ENCODE measurements around the gene SDF2L1.
"Not testable (repeated sequence)": the region's sequence is repeated elsewhere in the genome, so short reads cannot be mapped to it uniquely, and the experiment has no call there.

The SDF2L1 gene

DNA sequence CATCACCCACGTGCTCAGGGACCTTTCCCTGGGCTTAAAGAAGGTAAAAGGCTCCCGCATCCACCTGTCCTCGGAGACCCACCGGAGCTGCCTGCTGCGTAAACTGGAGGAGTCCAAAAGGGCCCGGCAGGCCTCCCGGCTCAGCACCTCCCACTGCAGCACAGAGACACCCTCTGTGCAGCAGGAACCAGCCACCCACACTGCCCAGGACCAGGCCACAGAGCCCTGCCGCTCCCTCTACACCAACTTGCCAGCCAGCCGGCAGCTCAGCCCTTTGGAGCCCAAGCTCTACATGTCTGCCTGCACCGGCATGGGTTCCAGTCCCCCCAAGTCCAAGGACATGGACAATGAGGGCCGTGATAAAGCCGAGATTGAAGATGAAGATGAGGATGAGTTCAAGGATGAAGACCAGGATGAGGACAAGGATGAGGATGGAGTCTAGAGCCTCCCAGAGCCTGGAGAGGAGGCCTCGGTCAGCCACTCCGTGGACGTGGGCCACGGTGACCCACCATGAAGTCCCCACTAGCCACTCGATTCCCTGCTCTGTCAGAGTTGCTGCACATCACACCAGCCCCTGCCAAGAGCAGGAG, 5.4 kb upstream of the SDF2L1 start:
- no peak for DNase-seq (ENCODE audit: low spot score)

DNA sequence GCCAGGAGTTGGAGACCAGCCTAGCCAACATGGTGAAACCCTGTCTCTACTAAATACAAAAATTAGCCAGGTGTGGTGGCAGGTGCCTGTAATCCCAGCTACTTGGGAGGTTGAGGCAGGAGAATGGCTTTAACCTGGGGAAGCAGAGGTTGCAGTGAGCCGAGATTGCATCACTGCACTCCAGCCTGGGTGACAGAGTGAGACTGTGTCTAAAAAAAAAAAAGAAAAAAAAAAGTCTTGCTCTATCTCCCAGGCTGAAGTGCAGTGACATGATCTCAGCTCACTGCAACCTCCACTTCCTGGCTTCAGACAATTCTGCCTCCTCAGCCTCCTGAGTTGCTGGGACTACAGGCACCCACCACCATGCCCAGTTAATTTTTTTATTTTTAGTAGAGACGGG, 4.7 kb upstream of the SDF2L1 start:
- not testable (repeated sequence) for DNase-seq (ENCODE audit: low spot score)

DNA sequence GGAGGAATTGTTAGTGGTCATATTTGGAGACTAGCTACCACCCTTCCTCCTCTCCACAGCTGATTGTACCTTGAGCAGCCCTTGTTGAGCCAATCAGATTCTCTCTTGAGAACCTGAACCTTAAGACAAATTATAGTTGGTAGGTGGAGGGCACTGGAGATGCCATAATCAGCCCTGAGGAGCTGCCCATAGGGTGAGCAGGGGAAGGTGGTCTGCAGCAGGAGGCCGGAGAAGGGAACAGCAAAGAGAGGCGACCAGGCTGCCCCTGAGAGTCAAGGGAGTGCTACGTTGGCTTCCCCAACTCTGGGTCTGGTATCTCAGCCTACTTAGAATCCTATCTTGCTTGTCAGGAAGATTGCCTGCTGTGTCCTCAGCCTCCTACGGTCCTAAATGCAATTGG, 2.7 kb upstream of the SDF2L1 start:
- DNase-seq (ENCODE audit: low spot score): no peak

DNA sequence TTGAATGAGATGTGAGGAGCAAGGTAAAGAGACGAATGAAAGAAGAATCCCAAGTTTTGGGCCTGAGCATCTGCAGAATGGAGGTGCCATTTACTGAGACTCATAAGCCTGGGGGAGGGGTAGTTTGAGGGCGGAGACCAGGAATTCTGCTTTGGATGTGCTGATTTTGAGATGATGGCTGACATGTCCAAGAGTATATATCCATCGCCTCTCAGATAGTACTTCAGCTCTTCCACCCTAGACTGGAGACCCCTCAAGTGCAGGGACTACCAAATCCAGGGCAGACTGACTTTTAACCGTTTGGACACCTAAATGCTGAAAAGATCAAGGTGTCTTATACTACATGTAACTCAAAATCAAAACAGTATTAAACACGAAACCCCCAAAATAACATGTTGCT, 1.3 kb upstream of the SDF2L1 start:
- no peak for DNase-seq (ENCODE audit: low spot score)

DNA sequence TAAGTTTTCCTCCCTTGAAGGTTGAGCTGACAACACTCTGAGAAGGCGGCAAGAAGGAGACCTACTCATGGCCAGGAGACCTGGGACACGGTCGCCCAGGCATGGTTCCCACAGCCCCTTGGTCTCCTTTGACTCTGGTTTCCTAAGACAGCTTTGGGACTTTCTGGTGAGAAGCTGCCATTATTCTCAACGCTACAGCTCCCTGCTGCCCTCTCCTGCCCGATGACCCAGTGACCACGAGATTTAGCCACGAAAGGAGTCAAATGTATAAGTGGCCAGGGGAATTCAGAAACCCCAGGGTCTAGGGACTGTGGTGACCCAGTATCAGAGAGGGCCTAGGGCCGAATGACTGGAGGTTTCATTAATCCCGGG, 699 bp upstream of the SDF2L1 start:
- DNase-seq (ENCODE audit: low spot score): no peak

DNA sequence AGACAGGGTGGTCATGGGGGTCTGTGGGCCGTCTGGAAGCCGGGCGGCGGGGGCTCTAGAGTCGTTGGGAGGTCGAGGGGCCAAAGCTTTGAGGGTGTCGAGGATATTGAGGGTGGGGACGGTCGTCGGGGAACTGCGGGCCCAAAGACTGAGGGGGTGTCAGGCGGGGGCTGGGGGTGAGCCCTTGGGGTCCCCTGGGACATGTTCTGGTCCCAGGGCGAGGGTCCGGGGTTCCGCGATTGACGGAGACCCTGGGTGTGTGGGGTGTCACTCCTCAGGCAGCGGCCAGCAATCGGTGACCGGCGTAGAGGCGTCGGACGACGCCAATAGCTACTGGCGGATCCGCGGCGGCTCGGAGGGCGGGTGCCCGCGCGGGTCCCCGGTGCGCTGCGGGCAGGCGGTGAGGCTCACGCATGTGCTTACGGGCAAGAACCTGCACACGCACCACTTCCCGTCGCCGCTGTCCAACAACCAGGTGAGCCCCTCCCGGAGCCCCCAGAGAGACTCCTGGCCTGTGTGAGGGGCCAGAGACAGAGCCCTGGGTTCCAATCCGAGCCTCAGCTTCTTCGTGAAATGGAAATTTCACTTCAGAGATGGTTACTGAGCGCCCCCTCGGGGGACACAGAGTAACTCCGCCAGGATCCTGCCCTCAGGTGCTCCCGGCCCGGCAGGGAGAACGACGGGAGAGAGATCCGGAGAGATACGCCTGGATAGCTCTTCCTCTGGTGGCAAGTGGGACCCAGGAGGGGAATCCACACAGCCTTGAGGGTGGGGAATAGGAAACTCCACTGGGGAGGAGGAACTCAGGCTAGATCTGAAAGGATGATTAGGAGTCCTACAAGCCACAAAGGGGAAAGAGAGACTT, 714 bp downstream of the SDF2L1 start:
- DNase-seq (ENCODE audit: low spot score): no peak

DNA sequence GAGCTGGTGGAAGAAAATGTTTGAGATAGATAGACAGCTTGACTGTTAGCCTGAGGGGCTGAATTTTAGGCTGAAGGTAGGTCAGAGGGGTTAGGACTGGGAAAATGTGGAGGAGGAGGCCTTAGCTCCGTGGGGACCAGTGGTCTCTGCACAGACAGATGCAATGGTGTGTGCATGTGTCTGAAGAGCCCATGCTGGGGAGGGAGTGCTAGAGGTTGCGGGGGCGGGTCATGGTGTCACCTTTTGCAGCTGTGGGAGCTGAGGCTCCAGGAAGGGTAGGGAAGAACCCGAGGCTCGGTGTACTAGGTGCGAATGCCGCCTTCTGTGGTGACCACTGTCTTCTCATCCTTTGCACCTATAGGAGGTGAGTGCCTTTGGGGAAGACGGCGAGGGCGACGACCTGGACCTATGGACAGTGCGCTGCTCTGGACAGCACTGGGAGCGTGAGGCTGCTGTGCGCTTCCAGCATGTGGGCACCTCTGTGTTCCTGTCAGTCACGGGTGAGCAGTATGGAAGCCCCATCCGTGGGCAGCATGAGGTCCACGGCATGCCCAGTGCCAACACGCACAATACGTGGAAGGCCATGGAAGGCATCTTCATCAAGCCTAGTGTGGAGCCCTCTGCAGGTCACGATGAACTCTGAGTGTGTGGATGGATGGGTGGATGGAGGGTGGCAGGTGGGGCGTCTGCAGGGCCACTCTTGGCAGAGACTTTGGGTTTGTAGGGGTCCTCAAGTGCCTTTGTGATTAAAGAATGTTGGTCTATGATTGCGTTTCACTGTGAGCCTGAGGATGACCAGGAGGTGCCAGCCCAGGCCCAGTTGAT, 1.6 kb downstream of the SDF2L1 start:
- no peak for DNase-seq (ENCODE audit: low spot score)

DNA sequence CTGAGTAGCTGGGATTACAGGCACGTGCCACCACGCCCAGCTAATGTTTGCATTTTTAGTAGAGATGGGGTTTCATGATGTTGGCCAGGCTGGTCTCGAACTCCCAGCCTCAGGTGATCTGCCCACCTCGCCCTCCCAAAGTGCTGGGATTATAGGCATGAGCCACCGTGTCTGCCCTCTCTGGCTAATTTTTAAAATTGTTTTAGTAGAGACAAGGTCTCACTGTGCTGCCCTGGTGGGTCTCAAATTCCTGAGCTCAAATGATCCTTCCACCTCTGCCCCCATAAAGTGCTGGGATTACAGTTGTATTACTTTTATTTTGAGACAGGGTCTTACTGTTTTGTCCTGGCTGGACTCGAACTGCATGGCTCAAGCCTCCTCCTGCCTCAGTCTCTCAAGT, 3.4 kb downstream of the SDF2L1 start:
- DNase-seq (ENCODE audit: low spot score): not testable (repeated sequence)

DNA sequence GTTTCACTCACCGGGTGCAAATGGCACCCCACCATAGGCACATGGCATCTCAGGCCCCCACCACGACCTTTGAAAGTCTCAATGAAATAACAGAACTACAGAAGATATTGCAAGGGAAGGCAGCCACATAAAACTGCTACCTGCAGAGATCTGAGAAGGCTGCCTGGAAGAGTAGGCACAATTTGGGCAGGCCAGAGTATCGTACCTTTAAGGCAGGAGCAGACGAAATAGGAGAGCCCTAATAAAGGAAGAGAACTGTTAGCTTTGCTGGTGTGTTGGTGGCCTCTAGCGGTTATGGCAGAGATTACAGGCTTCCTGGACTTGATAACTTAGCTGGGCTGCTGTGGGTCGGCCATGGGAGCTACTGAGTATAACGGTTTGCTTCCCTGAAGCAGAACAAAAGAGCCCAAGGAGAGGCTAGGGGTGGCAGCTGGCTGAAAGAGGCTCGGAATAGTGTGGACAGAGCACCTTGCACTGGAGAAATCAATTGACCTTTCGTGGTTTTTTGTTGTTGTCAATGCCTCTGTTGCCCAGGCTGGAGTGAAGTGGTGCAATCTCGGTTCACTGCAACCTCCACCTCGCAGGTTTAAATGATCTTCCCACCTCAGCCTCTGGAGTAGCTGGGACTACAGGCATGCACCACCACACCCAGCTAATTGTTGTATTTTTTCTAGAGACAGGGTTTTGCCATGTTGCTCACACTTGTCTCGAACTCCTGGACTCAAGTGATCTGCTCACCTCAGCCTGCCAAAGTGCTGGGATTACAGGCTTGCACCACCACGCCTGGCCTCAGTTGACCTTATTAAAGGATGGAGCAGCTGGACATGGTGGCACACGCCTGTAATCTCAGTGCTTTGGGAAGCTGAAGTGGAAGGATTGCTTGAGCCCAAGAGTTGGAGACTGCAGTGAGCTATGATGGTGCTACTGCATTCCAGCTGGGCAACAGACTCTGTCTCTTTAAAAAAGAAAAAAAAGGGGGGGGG, 4.8 kb downstream of the SDF2L1 start:
- DNase-seq (ENCODE audit: low spot score): no peak

DNA sequence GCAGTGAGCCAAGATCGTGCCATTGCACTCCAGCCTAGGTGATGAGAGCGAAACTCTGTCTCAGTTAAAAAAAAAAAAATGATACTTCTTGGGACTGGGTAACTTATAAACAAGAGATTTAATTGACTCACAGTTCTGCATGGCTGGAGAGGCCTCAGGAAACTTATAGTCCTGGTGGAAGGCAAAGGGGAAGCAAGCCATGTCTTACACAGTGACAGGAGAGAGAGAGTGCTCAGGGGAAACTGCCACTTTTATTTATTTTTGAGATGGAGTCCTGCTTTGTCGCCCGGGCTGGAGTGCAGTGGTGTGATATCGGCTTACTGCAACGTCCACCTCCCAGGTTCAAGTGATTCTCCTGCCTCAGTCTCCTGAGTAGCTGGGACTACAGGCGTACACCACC, 8.2 kb downstream of the SDF2L1 start:
- no peak for DNase-seq (ENCODE audit: low spot score)

DNA sequence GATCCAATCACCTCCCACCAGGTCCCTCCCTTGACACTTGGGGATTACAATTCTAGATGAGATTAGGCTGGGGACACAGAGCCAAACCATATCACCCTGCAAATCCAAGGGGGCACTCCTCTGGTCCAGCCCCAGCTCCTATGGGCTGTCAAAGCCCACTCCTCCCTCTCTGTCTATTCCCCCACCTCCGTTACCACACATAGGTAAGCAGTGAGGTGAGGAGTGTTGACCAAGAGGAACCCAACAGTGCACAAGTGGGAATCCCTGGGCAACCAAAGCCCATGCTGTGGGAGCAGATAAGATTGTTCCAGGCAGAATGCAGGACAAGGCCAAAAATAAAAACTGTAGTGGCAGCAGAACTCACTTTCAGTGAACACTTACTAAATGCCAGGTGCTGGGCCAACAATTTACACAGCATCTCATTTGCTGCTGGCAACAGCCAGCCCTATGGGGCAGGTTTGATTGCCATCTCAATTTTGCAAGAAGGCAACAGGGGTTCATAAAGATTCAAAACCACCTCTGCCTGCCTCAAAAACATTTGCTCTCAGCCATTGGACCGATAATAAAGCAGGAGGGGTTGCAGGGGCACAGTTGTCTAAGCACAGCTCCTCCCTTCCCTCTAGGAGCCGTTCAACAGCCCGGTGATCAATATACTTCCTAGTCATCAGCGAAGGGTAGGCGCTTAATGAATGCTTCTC, 8.9 kb downstream of the SDF2L1 start:
- DNase-seq (ENCODE audit: low spot score): no peak

DNA sequence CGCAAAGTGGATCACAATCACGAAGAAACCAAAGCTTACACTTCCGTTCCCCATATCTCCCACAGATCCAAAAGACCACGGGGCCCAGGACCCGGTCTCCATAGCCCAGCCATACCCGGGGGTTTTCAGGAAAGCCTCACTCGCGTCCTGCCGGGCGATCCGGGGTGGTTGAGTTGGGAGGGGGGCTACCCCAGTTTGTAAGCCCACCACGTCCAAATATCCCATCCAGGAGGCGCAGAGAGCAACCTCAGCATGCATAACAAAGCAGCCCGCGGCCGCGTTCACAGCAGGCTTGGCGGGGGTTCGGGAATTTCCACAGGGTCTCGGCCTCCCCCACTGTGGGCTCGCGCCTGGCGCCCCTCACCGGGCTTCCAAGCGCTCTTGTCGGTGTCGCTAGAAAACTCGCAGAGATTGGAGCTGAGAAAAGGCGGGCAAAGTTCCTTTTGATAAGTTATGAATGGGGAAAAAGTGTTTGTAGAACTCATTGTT, 9.5 kb downstream of the SDF2L1 start:
- no peak for DNase-seq (ENCODE audit: low spot score)

DNA sequence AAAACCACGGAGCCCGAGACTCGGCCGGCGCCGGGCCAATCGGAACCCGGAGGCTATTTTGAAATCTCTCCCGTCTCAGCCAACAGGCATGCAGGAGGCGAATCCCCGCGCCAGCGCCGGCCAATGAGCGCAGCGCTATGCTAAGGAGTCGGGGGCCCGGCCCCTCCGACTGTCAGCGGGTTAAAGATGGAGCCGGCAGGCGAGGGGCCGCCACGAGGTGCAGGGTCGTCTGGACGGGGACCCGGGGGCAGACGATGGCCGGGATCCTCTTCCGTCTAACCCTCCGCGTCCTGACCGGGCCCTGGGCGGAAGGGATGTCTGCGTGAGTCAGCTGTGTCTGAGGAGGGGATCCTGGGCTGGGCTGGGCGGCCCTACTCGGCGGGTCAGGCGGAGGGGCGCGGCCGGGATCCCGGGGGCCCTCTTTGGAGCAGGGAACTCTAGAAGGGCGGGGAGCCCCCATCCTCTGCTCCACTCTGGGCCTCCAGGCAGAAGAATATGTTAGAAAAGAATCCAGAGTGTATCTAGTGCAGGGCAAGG, 10.0 kb downstream of the SDF2L1 start:
- peak; percentile 94 for DNase-seq (ENCODE audit: low spot score)

DNA sequence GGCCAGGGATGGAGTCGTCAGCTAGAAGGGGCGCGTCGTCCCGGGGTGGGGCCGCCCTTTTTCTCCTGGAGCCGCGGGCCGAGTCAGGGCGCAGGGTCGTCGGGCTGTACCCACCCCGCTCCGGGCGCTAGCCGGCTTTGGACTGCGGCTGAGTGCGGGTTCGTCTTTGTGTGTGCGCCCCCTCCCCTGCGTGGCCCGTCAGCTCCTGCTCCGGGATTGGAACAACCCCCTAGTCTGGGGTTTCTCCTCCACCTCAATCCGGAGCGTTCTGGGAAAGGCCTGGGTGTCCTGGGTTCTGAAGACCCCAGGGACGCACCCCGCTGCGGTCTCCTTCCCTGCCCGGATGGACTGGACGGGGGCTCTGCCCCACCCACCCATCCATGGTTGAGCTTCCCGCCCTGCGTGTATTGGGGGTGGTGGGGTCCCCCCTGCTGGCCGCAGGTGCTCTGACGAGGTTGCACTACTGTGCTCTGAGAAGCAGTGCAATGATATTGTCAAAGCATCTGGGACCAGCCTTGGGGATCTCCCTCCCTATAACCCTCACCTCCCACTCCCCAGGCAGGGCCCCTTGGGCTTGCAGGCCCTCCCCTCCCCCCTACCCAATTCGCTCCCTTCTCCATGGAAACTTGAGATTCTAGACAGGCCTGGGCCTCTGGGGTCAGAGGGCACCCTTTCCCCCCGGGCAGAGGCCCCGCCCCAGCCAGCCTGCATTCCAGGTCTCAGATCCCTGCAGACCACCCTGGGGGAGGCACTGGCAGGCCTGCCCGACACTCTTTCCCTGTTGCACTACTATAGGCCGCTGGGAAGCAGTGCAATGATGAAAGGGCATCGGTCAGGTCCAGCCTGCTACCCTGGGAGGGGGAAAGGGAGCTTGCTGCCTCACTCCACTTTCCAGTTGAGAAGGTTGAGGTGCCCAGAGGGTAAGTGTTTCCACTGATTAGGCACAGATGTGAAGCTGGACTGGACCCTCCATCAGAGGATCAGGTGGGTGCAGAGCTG, 10.7 kb downstream of the SDF2L1 start:
- DNase-seq (ENCODE audit: low spot score): no peak

DNA sequence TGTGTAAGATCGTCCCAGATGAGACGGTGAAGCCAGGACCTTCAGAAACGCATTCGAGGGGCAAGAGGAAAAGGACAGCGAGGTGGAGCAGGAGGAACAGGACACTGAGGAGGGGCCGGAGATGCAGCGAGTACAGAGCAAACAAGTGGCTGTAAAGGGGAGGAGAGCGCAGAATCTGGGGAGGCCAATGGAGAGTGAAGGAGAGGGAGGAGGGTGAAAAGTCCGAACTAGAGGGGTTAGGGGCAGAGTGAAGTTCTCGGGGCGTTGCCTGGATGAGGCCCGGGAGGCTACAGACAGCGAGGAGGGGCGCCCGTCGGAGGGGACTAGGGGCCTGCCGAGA, 14.9 kb downstream of the SDF2L1 start:
- no peak for DNase-seq (ENCODE audit: low spot score)

DNA sequence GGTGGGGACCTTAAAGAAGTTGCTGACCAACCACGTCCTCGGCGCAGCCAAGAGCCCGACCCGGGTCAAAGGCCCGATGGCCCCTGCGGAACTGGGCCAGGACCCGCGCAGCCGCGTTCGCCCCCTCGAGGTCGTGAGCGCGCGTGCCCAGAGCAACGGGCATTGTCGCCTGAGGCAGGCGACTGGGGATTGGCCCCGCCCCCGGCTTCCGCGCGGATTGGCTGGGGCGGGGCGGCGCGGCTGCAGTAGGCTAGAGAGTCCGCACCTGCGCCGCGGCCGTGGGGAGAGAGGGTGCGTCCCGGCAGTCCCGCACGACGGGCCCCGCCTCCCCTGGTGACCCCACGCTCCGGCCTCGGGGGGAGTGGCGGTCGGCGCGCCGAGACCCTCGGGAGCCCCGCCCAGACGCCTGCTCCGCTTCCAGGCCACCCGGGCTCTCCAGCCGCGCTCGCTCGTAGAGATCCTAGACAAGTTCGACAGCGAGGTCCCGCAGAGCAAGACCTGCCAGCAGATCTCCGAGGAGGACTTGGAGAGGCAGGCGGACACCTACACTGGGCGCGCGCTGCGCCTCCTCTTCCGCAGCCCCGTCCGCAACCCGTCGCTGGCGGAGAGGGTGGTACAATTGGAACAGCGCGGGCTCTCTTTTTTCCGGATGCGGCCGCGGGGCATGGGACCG, 15.4 kb downstream of the SDF2L1 start:
- DNase-seq (ENCODE audit: low spot score): peak; percentile 77

DNA sequence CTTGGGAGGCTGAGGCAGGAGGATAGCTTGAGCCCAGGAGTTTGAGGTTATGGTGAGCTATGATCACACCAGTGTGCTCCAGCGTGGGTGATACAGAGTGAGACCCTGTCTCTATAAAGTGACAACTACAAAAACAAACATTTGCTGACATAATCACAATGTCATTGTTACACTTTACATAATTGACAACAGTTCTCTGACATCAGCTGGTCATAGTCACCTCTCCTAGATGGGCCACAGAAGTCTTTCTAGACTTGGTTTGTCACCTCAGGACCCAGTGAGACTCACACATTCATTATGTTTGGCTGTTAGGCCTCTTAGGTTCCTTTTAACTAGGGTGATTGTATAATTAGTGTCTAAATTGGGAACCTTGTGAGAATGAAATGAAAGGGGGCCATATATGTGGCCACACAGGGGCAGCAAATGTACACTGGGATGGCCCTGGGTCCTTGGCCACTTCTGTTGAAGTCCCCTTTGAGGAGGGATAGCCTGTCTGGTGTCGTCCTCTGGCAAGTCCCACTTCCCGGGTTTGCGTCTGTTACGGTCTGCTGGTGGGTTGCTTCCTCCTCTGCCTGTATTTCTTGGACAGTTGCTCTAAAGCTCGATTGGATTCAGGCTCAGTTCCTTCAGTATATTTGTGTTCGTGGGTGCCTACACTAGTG, 17.9 kb downstream of the SDF2L1 start:
- no peak for DNase-seq (ENCODE audit: low spot score)

DNA sequence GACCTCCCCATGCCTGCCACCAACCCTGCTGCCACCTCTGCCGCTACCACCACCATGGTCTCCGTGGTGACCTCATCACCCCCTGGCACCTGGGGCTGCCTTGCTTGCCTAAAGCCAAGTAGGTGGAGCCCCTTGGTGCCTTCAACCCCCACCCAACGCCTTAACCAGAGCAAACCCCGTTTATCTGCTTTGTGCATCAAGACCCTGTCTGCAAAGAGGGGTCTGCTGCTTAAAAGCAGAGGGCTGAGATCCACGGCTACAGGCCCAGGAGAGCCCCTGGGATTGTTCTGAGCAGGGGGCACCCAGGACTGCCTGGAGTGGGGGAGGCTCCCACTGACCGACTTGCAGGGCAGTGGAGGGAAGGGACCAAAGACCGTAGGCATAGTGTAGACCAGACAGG, 18.8 kb downstream of the SDF2L1 start:
- no peak for DNase-seq (ENCODE audit: low spot score)

All from left forelimb (tissue), 1 donor.